Stomach smooth muscle (tissue), 2 donors: Measurements from ENCODE around the gene CIITA.

Experiments
- H3K27ac ChIP-seq: one replicate; pipeline ENCODE4 v1.7.0; 2013; ENCODE audit warnings: mild to moderate bottlenecking, low read length, inconsistent platforms
- H3K27me3 ChIP-seq, 2 donors: one replicate each; pipeline ENCODE4 v1.7.0; 2013; ENCODE audit warnings: low read length in 2 of 2; ENCODE audit not compliant: insufficient read depth in 2 of 2, control insufficient read depth in 1 of 2
- H3K36me3 ChIP-seq, 2 donors: one replicate each; pipeline ENCODE4 v1.7.0; 2013; ENCODE audit warnings: low read length in 2 of 2; ENCODE audit not compliant: control insufficient read depth in 2 of 2, insufficient read depth in 2 of 2
- H3K4me1 ChIP-seq: one replicate; pipeline ENCODE4 v1.7.0; 2013; ENCODE audit warnings: low read length; ENCODE audit not compliant: control insufficient read depth, insufficient read depth
- H3K4me3 ChIP-seq, 2 donors: one replicate each; pipeline ENCODE4 v1.7.0; 2013; ENCODE audit warnings: low read length in 2 of 2
- H3K9ac ChIP-seq, 2 donors: one replicate each; pipeline ENCODE4 v1.7.0; 2013; ENCODE audit warnings: low read length in 2 of 2, mild to moderate bottlenecking in 1 of 2
- H3K9me3 ChIP-seq, 2 donors: one replicate each; pipeline ENCODE4 v1.7.0; 2013; ENCODE audit warnings: low read length in 2 of 2; ENCODE audit not compliant: control insufficient read depth in 2 of 2
- donor health status: healthy.
- donor health status: Pancreatic carcinoma.

Gene CIITA

GRCh38 chr16:10931134-10931533 lies 54.1 kb downstream of the CIITA start:
- H3K9ac ChIP-seq: no peak overlapping the region
- peaks cover 26 to 39% of the 10 kb centered on the region in 2 donors for H3K36me3 ChIP-seq
- H3K9me3 ChIP-seq: no peaks in the 10 kb centered on the region
- no peaks in the 10 kb centered on the region for H3K27me3 ChIP-seq
- H3K27ac ChIP-seq: no peak overlapping the region
- H3K4me3 ChIP-seq: no peak overlapping the region
- peaks cover 19% of the 10 kb centered on the region for H3K4me1 ChIP-seq

GRCh38 chr16:10931977-10932632 lies 55.1 kb downstream of the CIITA start:
- no peak overlapping the region for H3K27ac ChIP-seq
- H3K4me1 ChIP-seq: peaks cover 26% of the 10 kb centered on the region

GRCh38 chr16:10932959-10933710 lies 56.1 kb downstream of the CIITA start:
- Histone ChIP-seq H3K9me3 (no peaks in the 10 kb centered on the region), H3K9ac (no peak overlapping the region), H3K36me3 (peaks cover 12 to 22% of the 10 kb centered on the region in 2 donors), H3K4me3 (no peak overlapping the region), H3K4me1 (peaks cover 36% of the 10 kb centered on the region), H3K27me3 (no peaks in the 10 kb centered on the region), H3K27ac (no peak overlapping the region)

More at GRCh38 chr16:10931977-10932632, 55.1 kb downstream of the CIITA start:
- H3K36me3 ChIP-seq: peaks cover 22 to 32% of the 10 kb centered on the region in 2 donors
- no peaks in the 10 kb centered on the region for H3K27me3 ChIP-seq
- no peak overlapping the region for H3K4me3 ChIP-seq
- no peaks in the 10 kb centered on the region for H3K9me3 ChIP-seq
- H3K9ac ChIP-seq: no peak overlapping the region

GRCh38 chr16:10933865-10934264 lies 56.9 kb downstream of the CIITA start:
- Histone ChIP-seq H3K27ac (no peak overlapping the region), H3K9me3 (no peaks in the 10 kb centered on the region), H3K4me3 (no peak overlapping the region), H3K27me3 (no peaks in the 10 kb centered on the region), H3K4me1 (peaks cover 43% of the 10 kb centered on the region), H3K9ac (no peak overlapping the region), H3K36me3 (peaks cover 12 to 21% of the 10 kb centered on the region in 2 donors)

GRCh38 chr16:10934325-10935107 lies 57.5 kb downstream of the CIITA start:
- Histone ChIP-seq H3K4me3 (no peak overlapping the region), H3K9me3 (no peaks in the 10 kb centered on the region), H3K4me1 (peaks cover 50% of the 10 kb centered on the region), H3K9ac (no peak overlapping the region), H3K27me3 (no peaks in the 10 kb centered on the region), H3K27ac (no peak overlapping the region), H3K36me3 (peaks cover 7 to 19% of the 10 kb centered on the region in 2 donors)

GRCh38 chr16:10935226-10935915 lies 58.4 kb downstream of the CIITA start:
- no peaks in the 10 kb centered on the region for H3K27me3 ChIP-seq
- H3K4me3 ChIP-seq: no peak overlapping the region
- H3K36me3 ChIP-seq: peaks cover 7 to 19% of the 10 kb centered on the region in 2 donors
- no peaks in the 10 kb centered on the region for H3K9me3 ChIP-seq
- peaks cover 54% of the 10 kb centered on the region for H3K4me1 ChIP-seq
- H3K9ac ChIP-seq: no peak overlapping the region
- H3K27ac ChIP-seq: no peak overlapping the region

GRCh38 chr16:10936272-10936984 lies 59.4 kb downstream of the CIITA start:
- H3K9ac ChIP-seq: no peak overlapping the region
- H3K27ac ChIP-seq: peak overlapping the region; percentile 62
- peaks cover 7 to 13% of the 10 kb centered on the region in 2 donors for H3K36me3 ChIP-seq
- peak overlapping the region in 1 of 2 donors; percentile 72 for H3K4me3 ChIP-seq
- H3K9me3 ChIP-seq: no peaks in the 10 kb centered on the region
- peaks cover 63% of the 10 kb centered on the region for H3K4me1 ChIP-seq
- no peaks in the 10 kb centered on the region for H3K27me3 ChIP-seq

- Histone ChIP-seq H3K9ac (peak overlapping the region; percentile 47 to 66), H3K27ac (peak overlapping the region; percentile 62), H3K4me1 (peaks cover 64% of the 10 kb centered on the region)
These were observed 60.3 kb downstream of the CIITA start for GRCh38 chr16:10937068-10937859.

GRCh38 chr16:10938321-10938720 lies 61.3 kb downstream of the CIITA start:
- peaks cover 64% of the 10 kb centered on the region for H3K4me1 ChIP-seq
- peaks cover 4 to 6% of the 10 kb centered on the region in 2 donors for H3K36me3 ChIP-seq
- H3K27ac ChIP-seq: peak overlapping the region; percentile 41
- peak overlapping the region; percentile 70 to 72 for H3K4me3 ChIP-seq
- no peaks in the 10 kb centered on the region for H3K27me3 ChIP-seq
- no peaks in the 10 kb centered on the region for H3K9me3 ChIP-seq
- peak overlapping the region; percentile 36 to 47 for H3K9ac ChIP-seq

More at GRCh38 chr16:10937068-10937859, 60.3 kb downstream of the CIITA start:
- peak overlapping the region; percentile 48 to 72 for H3K4me3 ChIP-seq
- no peaks in the 10 kb centered on the region for H3K27me3 ChIP-seq
- no peaks in the 10 kb centered on the region for H3K9me3 ChIP-seq
- H3K36me3 ChIP-seq: peaks cover 7 to 9% of the 10 kb centered on the region in 2 donors
